Measurements from ENCODE around the gene CNIH2. TPM values are rescaled to one million over a fixed set of nuclear protein-coding genes. Genes with fewer than 3 reads are reported as not detected.

The CNIH2 gene
- total and polyA plus RNA-seq, 4 donors, result 1.1 to 3.4 (median 1.5) TPM

GRCh38 chr11:66316849-66317251 lies 38.9 kb downstream of the CNIH2 start, which contains the start of gene CD248:
CD248 (minus strand) TSS chr11:66317044; CDS start chr11:66317027, 17 bp downstream.
- DNase-seq, result peak; percentile 93 to 98 (median 95)
- no peaks in the 10 kb centered on the region for H3K9me3 ChIP-seq (ENCODE audit: control insufficient read depth in 4 of 4, insufficient read depth in 3 of 4, low read length in 3 of 4)
- peak within 1 kb of the TSS; percentile 19 for H3K4me3 ChIP-seq
- H3K27me3 ChIP-seq (ENCODE audit: control insufficient read depth in 3 of 3, insufficient read depth in 3 of 3, low read length in 2 of 3), result no peaks in the 10 kb centered on the region
- H3K4me1 ChIP-seq (ENCODE audit: control insufficient read depth in 5 of 5, insufficient read depth in 5 of 5, low read length in 5 of 5), result peaks cover 0 to 44% (median 18%) of the 10 kb centered on the region in 5 donors
- peak within 1 kb of the TSS; percentile 63 to 88 for H3K27ac ChIP-seq (ENCODE audit: low read depth in 1 of 2, low read length in 1 of 2)
- H3K36me3 ChIP-seq (ENCODE audit: control insufficient read depth in 4 of 4, insufficient read depth in 4 of 4, low read length in 4 of 4), result peaks cover 0 to 3% (median 0%) of the 10 kb centered on the region in 4 donors
- 10 to 13% methylated on average over 19 to 29 of the region's 29 CpGs for WGBS, 2 donors
- ATAC-seq (ENCODE audit: insufficient read depth, low FRiP score), result no peak
- TF ChIP-seq CTCF (IDR thresholded peaks at IDR 0.05; ENCODE audit: control extremely low read depth, extremely low read depth), result no peak
- H3K9ac ChIP-seq (ENCODE audit: insufficient read depth in 1 of 2, low read length in 2 of 2), result peak within 1 kb of the TSS in 1 of 2 donors; percentile 79

- ATAC-seq (ENCODE audit: insufficient read depth, low FRiP score) (no peak), DNase-seq (peak; percentile 87 to 88 (median 87))
- Histone ChIP-seq H3K4me3 (no peak overlapping the region), H3K27ac (ENCODE audit: low read depth in 1 of 2, low read length in 1 of 2) (peak overlapping the region; percentile 63 to 88), H3K9ac (ENCODE audit: insufficient read depth in 1 of 2, low read length in 2 of 2) (peak overlapping the region in 1 of 2 donors; percentile 40), H3K4me1 (ENCODE audit: control insufficient read depth in 5 of 5, insufficient read depth in 5 of 5, low read length in 5 of 5) (peaks cover 0 to 41% (median 18%) of the 10 kb centered on the region in 5 donors), H3K9me3 (ENCODE audit: control insufficient read depth in 4 of 4, insufficient read depth in 3 of 4, low read length in 3 of 4) (no peaks in the 10 kb centered on the region), H3K36me3 (ENCODE audit: control insufficient read depth in 4 of 4, insufficient read depth in 4 of 4, low read length in 4 of 4) (peaks cover 0 to 3% (median 0%) of the 10 kb centered on the region in 4 donors), H3K27me3 (ENCODE audit: control insufficient read depth in 3 of 3, insufficient read depth in 3 of 3, low read length in 2 of 3) (no peaks in the 10 kb centered on the region)
- no peak for TF ChIP-seq CTCF (IDR thresholded peaks at IDR 0.05; ENCODE audit: control extremely low read depth, extremely low read depth)
- WGBS, 2 donors, result 3 to 10% methylated on average over 14 of the region's 14 CpGs
These were observed 39.3 kb downstream of the CNIH2 start for GRCh38 chr11:66317322-66317722.

- ATAC-seq (ENCODE audit: insufficient read depth, low FRiP score) (peak; percentile 15), DNase-seq (peak; percentile 83 to 95 (median 90))
- H3K27ac ChIP-seq (ENCODE audit: low read depth in 1 of 2, low read length in 1 of 2), result peak overlapping the region; percentile 63 to 88
- no peak for TF ChIP-seq CTCF (IDR thresholded peaks at IDR 0.05; ENCODE audit: control extremely low read depth, extremely low read depth)
- H3K4me3 ChIP-seq, result no peak overlapping the region
- H3K9ac ChIP-seq (ENCODE audit: insufficient read depth in 1 of 2, low read length in 2 of 2), result peak overlapping the region in 1 of 2 donors; percentile 79
- no peaks in the 10 kb centered on the region for H3K27me3 ChIP-seq (ENCODE audit: control insufficient read depth in 3 of 3, insufficient read depth in 3 of 3, low read length in 2 of 3)
- no peaks in the 10 kb centered on the region for H3K9me3 ChIP-seq (ENCODE audit: control insufficient read depth in 4 of 4, insufficient read depth in 3 of 4, low read length in 3 of 4)
- peaks cover 0 to 3% (median 0%) of the 10 kb centered on the region in 4 donors for H3K36me3 ChIP-seq (ENCODE audit: control insufficient read depth in 4 of 4, insufficient read depth in 4 of 4, low read length in 4 of 4)
- WGBS, 2 donors, result 11 to 24% methylated on average over 16 of the region's 16 CpGs
- peaks cover 0 to 39% (median 18%) of the 10 kb centered on the region in 5 donors for H3K4me1 ChIP-seq (ENCODE audit: control insufficient read depth in 5 of 5, insufficient read depth in 5 of 5, low read length in 5 of 5)
These were observed 40.0 kb downstream of the CNIH2 start for GRCh38 chr11:66317723-66318599.
